ENCODE results near the gene DNAH6.
"Not testable (repeated sequence)": the region's sequence is repeated elsewhere in the genome, so short reads cannot be mapped to it uniquely, and the experiment has no call there.

- not testable (repeated sequence) for TF ChIP-seq CTBP1 (IDR thresholded peaks at IDR 0.05; ENCODE audit: borderline replicate concordance); BHLHE40 (IDR thresholded peaks at IDR 0.05; ENCODE audit: borderline replicate concordance); ELF4 (IDR thresholded peaks at IDR 0.05); ARNT (IDR thresholded peaks at IDR 0.05); SP1 (IDR thresholded peaks at IDR 0.05); FOXK2 (IDR thresholded peaks at IDR 0.05); FOXA1 (IDR thresholded peaks at IDR 0.05); LEF1 (IDR thresholded peaks at IDR 0.05; ENCODE audit: borderline replicate concordance)
These were observed 5.3 kb upstream of the DNAH6 start for GRCh38 chr2:84511024-84511423.

Data from HEK293T (cell line).